Endothelial cell of umbilical vein (primary cell): ENCODE results near the gene CCDC171. TPM values are rescaled to one million over a fixed set of nuclear protein-coding genes. Genes with fewer than 3 reads are reported as not detected.

Experiments used
- BruUV-seq: library from RNA; stranded (reverse); fragments of 400-500 nt; replicated peaks from 2 replicates; lab custom pipeline; 2021; lab: Mats Ljungman, UMichigan
- CTCF ChIA-PET: fragments of 300-600, 350-600 bp; sonication (Branson Sonifier 250); formaldehyde crosslinking; loops from one replicate; lab custom pipeline; 2021; ENCODE audit warnings: antibody characterized with exemption, inconsistent platforms; lab: Charles Lee
- POLR2A ChIA-PET: fragments of 300-600, 350-600 bp; sonication (Branson Sonifier 250); formaldehyde crosslinking; loops from one replicate; lab custom pipeline; 2021; ENCODE audit warnings: antibody characterized with exemption, inconsistent platforms; lab: Charles Lee
- DNase-seq: peaks from one replicate; pipeline ENCODE4 v3.0.0-alpha.2; 2011; ENCODE audit warnings: low read depth, low spot score
- FAIRE-seq: peaks from 2 replicates; lab custom pipeline; 2011; peaks lifted over from hg19 to GRCh38; lab: Jason Lieb, UNC
- H2AFZ ChIP-seq: 2 replicates; pipeline ENCODE4 v1.6.0; 2012; ENCODE audit warnings: low read depth, low read length, control low read depth, inconsistent platforms
- H3K27ac ChIP-seq: 2 replicates; pipeline ENCODE4 v1.5.1; 2011; ENCODE audit warnings: low read depth, mild to moderate bottlenecking, control low read depth, low read length, moderate library complexity; ENCODE audit not compliant: insufficient read depth
- H3K27me3 ChIP-seq, 2 experiments: 2 replicates each; pipeline versions ENCODE4 v1.6.0 to v1.6.1; 2011; ENCODE audit warnings: low read length in 2 of 2, mixed read lengths in 1 of 2; ENCODE audit not compliant: control insufficient read depth in 2 of 2, insufficient read depth in 2 of 2
- H3K36me3 ChIP-seq, 2 experiments: 2 replicates in 1 of 2; 3 replicates in 1 of 2; pipeline ENCODE4 v1.5.1; 2011; ENCODE audit warnings: low read length in 2 of 2, mild to moderate bottlenecking in 1 of 2, moderate library complexity in 1 of 2; ENCODE audit not compliant: control insufficient read depth in 2 of 2, insufficient read depth in 2 of 2; ENCODE audit errors: extremely low read depth in 1 of 2
- H3K4me1 ChIP-seq: 3 replicates; pipeline ENCODE4 v1.5.1; 2011; ENCODE audit warnings: mild to moderate bottlenecking, low read length; ENCODE audit not compliant: control insufficient read depth, insufficient read depth; ENCODE audit errors: extremely low read depth
- H3K4me2 ChIP-seq: 2 replicates; pipeline ENCODE4 v1.6.1; 2011; ENCODE audit warnings: low read length, control low read depth, mixed read lengths; ENCODE audit not compliant: insufficient read depth
- H3K4me3 ChIP-seq, 3 experiments: fragments of 200-600 bp in 1 of 3; sonication (generic), shearing (Covaris generic) in 1 of 3; replicated peaks in 1 of 3; 2 replicates each; pipeline ENCODE4 v1.5.1; 2011 to 2016; ENCODE audit warnings: control low read depth in 3 of 3, low read length in 3 of 3, mild to moderate bottlenecking in 2 of 3, inconsistent platforms in 1 of 3, low read depth in 1 of 3, moderate library complexity in 1 of 3; ENCODE audit not compliant: insufficient read depth in 1 of 3
- H3K79me2 ChIP-seq: 2 replicates; pipeline ENCODE4 v1.6.0; 2012; ENCODE audit warnings: low read length, inconsistent platforms; ENCODE audit not compliant: control insufficient read depth, insufficient read depth
- H3K9ac ChIP-seq: replicated peaks from 2 replicates; pipeline ENCODE3; 2011; ENCODE audit warnings: low read length, control low read depth; ENCODE audit not compliant: insufficient read depth; ENCODE audit errors: extremely low read depth
- H3K9me1 ChIP-seq: replicated peaks from 3 replicates; pipeline ENCODE4 v1.6.0; 2011; ENCODE audit warnings: mild to moderate bottlenecking, low read length; ENCODE audit not compliant: control insufficient read depth, insufficient read depth; ENCODE audit errors: extremely low read depth
- H3K9me3 ChIP-seq: replicated peaks from 2 replicates; pipeline ENCODE4 v1.5.1; 2012; ENCODE audit warnings: low read length, inconsistent platforms; ENCODE audit not compliant: control insufficient read depth, insufficient read depth
- H4K20me1 ChIP-seq: replicated peaks from 2 replicates; pipeline ENCODE3; 2011; ENCODE audit warnings: mild to moderate bottlenecking, low read length; ENCODE audit not compliant: control insufficient read depth, insufficient read depth; ENCODE audit errors: extremely low read depth
- EZH2 ChIP-seq: IDR thresholded peaks from 2 replicates; pipeline ENCODE4 v1.6.1; 2012; ENCODE audit warnings: borderline replicate concordance, low read depth, mild to moderate bottlenecking, moderate library complexity, low read length, inconsistent platforms; ENCODE audit not compliant: severe bottlenecking
- FOS ChIP-seq: IDR thresholded peaks from 2 replicates; pipeline ENCODE4 v1.6.1; 2011; ENCODE audit warnings: mild to moderate bottlenecking, low read length, moderate library complexity, borderline replicate concordance; ENCODE audit not compliant: insufficient read depth
- GATA2 ChIP-seq: IDR thresholded peaks from 2 replicates; pipeline ENCODE4 v1.7.0; 2011; ENCODE audit warnings: low read depth, mild to moderate bottlenecking, moderate library complexity, mixed read lengths, low read length; ENCODE audit not compliant: insufficient read length, insufficient read depth
- JUN ChIP-seq: IDR thresholded peaks from 2 replicates; pipeline ENCODE4 v1.6.1; 2011; ENCODE audit warnings: borderline replicate concordance, low read depth; ENCODE audit not compliant: insufficient read length, insufficient read depth
- MAX ChIP-seq: IDR thresholded peaks from 2 replicates; pipeline ENCODE4 v1.6.1; 2011; ENCODE audit not compliant: insufficient read depth, insufficient read length
- MYC ChIP-seq: IDR thresholded peaks from one replicate; pipeline ENCODE4 v1.6.1; 2011; ENCODE audit warnings: mild to moderate bottlenecking, low read depth, low read length
- POLR2A ChIP-seq: IDR thresholded peaks from 2 replicates; pipeline ENCODE4 v1.6.1; 2012; ENCODE audit warnings: low read depth, mild to moderate bottlenecking, control low read depth, low read length
- POLR2AphosphoS5 ChIP-seq: IDR thresholded peaks from 2 replicates; pipeline ENCODE4 v1.6.1; 2012; ENCODE audit warnings: low read depth, mild to moderate bottlenecking, control low read depth, low read length, moderate library complexity; ENCODE audit not compliant: insufficient read depth
- dilution Hi-C: fragments of 300-500 bp; cut with MboI; formaldehyde crosslinking; loops from one replicate; pipeline ENCODE4 v1.15.0; 2019; ENCODE audit warnings: low sequenced_read_pairs; ENCODE audit not compliant: extremely low pct_ligation_motif_present
- intact Hi-C: fragments of 100-400 bp; cut with micrococcal nuclease; formaldehyde crosslinking; loops from one replicate; pipeline ENCODE4 v1.10.0; 2022
- polyA plus RNA-seq, 4 experiments: library from polyadenylated mRNA; depleted of rRNA in 3 of 4; stranded (reverse) in 3 of 4; unstranded in 1 of 4; fragments of >200 nt; gene quantifications; 2 replicates each; pipeline versions ENCODE4 v1.2.1 to v1.2.3, GENCODE V29; 2011 to 2012; ENCODE audit warnings: missing spikeins in 1 of 4
- total RNA-seq: library from RNA; stranded (reverse); gene quantifications from 2 replicates; pipeline ENCODE4 v1.2.3, GENCODE V29; 2021
- TF ChIP-seq, protein P1 (sequence below), 2 donors: IDR thresholded peaks; 1 replicate in 1 of 2; 2 replicates in 1 of 2; pipeline ENCODE4 v1.5.1; 2011; ENCODE audit warnings: low read length in 2 of 2, mild to moderate bottlenecking in 2 of 2, moderate library complexity in 2 of 2, control low read depth in 1 of 2, inconsistent platforms in 1 of 2, low read depth in 1 of 2; ENCODE audit not compliant: insufficient read depth in 1 of 2; ENCODE audit errors: extremely low read depth in 1 of 2

Gene CCDC171
- total and polyA plus RNA-seq, 2 donors (not counting 3 experiments of a cell fraction or from before 2014, with no cell fraction given): 0.58 to 1.4 TPM

- no peak overlapping the region for H3K9ac ChIP-seq
- H3K79me2 ChIP-seq: peaks cover 21% of the 10 kb centered on the region
- H3K4me1 ChIP-seq: peaks cover 19% of the 10 kb centered on the region
- no peak overlapping the region for H3K27ac ChIP-seq
- FAIRE-seq (no peak), DNase-seq (no peak)
- no peaks in the 10 kb centered on the region for H3K36me3 ChIP-seq
- intact Hi-C loops (loop anchor here (5.0 kb wide), 1 partner anchor 206 kb away; the partner anchor contains the start of gene TTC39B), dilution Hi-C loops (no loop called here)
- H4K20me1 ChIP-seq: no peaks in the 10 kb centered on the region
- ChIA-PET CTCF (interaction anchor here (1.1 to 2.5 kb wide), 4 partner anchors 11 to 21 kb away, joined by 3 to 9 read pairs (median 5); no protein-coding TSS in a partner anchor), POLR2A (interaction anchor here (3.2 kb wide), 1 partner anchor 40 kb away, joined by 9 read pairs; the partner anchor contains the start of gene CCDC171)
- H3K9me3 ChIP-seq: no peaks in the 10 kb centered on the region
- TF ChIP-seq JUN (no peak), EZH2 (no peak), GATA2 (no peak), MAX (no peak), FOS (no peak), POLR2A (no peak), MYC (no peak), POLR2AphosphoS5 (no peak)
- TF ChIP-seq, protein P1, sequence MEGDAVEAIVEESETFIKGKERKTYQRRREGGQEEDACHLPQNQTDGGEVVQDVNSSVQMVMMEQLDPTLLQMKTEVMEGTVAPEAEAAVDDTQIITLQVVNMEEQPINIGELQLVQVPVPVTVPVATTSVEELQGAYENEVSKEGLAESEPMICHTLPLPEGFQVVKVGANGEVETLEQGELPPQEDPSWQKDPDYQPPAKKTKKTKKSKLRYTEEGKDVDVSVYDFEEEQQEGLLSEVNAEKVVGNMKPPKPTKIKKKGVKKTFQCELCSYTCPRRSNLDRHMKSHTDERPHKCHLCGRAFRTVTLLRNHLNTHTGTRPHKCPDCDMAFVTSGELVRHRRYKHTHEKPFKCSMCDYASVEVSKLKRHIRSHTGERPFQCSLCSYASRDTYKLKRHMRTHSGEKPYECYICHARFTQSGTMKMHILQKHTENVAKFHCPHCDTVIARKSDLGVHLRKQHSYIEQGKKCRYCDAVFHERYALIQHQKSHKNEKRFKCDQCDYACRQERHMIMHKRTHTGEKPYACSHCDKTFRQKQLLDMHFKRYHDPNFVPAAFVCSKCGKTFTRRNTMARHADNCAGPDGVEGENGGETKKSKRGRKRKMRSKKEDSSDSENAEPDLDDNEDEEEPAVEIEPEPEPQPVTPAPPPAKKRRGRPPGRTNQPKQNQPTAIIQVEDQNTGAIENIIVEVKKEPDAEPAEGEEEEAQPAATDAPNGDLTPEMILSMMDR (IDR thresholded peaks at IDR 0.05; ENCODE audit: extremely low read depth in 1 of 2, insufficient read depth in 1 of 2, low read depth in 1 of 2, low read length in 2 of 2): no peak
- no peaks in the 10 kb centered on the region for H3K27me3 ChIP-seq
- no peak overlapping the region for H2AFZ ChIP-seq
- no TSS peak for BruUV-seq
- no peaks in the 10 kb centered on the region for H3K9me1 ChIP-seq
- H3K4me3 ChIP-seq: no peak overlapping the region
- H3K4me2 ChIP-seq: no peak overlapping the region
These were observed 40.0 kb upstream of the CCDC171 start for GRCh38 chr9:15512889-15513288.
